Measurements from ENCODE around the gene TECTB. TPM values are rescaled to one million over a fixed set of nuclear protein-coding genes. Genes with fewer than 3 reads are reported as not detected.

The TECTB gene
- total RNA-seq, 3 donors from 2014 or later, result not detected

GRCh38 chr10:112282086-112282485 lies 1.1 kb upstream of the TECTB start:
- H3K4me3 ChIP-seq, result no peak overlapping the region
- intact Hi-C loops (cut with DNase I, micrococcal nuclease), result no loop called here
- H3K4me1 ChIP-seq (ENCODE audit: low read depth), result no peaks in the 10 kb centered on the region
- H3K9me3 ChIP-seq, result no peaks in the 10 kb centered on the region
- no peaks in the 10 kb centered on the region for H3K36me3 ChIP-seq (ENCODE audit: low read depth)
- no peak for TF ChIP-seq CTCF (IDR thresholded peaks at IDR 0.05)
- no peak for DNase-seq
- ATAC-seq, result no peak

GRCh38 chr10:112286837-112287818 lies 3.9 kb downstream of the TECTB start:
- ATAC-seq (no peak), DNase-seq (no peak)
- Histone ChIP-seq H3K4me1 (ENCODE audit: low read depth) (no peaks in the 10 kb centered on the region), H3K36me3 (ENCODE audit: low read depth) (no peaks in the 10 kb centered on the region), H3K9me3 (no peaks in the 10 kb centered on the region), H3K4me3 (no peak overlapping the region)
- intact Hi-C loops (cut with DNase I, micrococcal nuclease), result no loop called here
- TF ChIP-seq CTCF (IDR thresholded peaks at IDR 0.05), result no peak

GRCh38 chr10:112287844-112288243 lies 4.6 kb downstream of the TECTB start:
- H3K36me3 ChIP-seq (ENCODE audit: low read depth), result no peaks in the 10 kb centered on the region
- ATAC-seq, result no peak
- no peaks in the 10 kb centered on the region for H3K9me3 ChIP-seq
- intact Hi-C loops (cut with DNase I, micrococcal nuclease), result no loop called here
- DNase-seq, result no peak
- no peak overlapping the region for H3K4me3 ChIP-seq
- no peak for TF ChIP-seq CTCF (IDR thresholded peaks at IDR 0.05)
- H3K4me1 ChIP-seq (ENCODE audit: low read depth), result no peaks in the 10 kb centered on the region

GRCh38 chr10:112288486-112288885 lies 5.3 kb downstream of the TECTB start:
- Histone ChIP-seq H3K36me3 (ENCODE audit: low read depth) (no peaks in the 10 kb centered on the region), H3K4me3 (no peak overlapping the region), H3K4me1 (ENCODE audit: low read depth) (no peaks in the 10 kb centered on the region), H3K9me3 (no peaks in the 10 kb centered on the region)
- intact Hi-C loops (cut with DNase I, micrococcal nuclease), result no loop called here
- TF ChIP-seq CTCF (IDR thresholded peaks at IDR 0.05), result no peak
- ATAC-seq, result no peak
- DNase-seq, result no peak

- Histone ChIP-seq H3K4me1 (ENCODE audit: low read depth) (no peaks in the 10 kb centered on the region), H3K4me3 (no peak overlapping the region), H3K9me3 (no peaks in the 10 kb centered on the region), H3K36me3 (ENCODE audit: low read depth) (no peaks in the 10 kb centered on the region)
- intact Hi-C loops (cut with DNase I, micrococcal nuclease), result no loop called here
- no peak for DNase-seq
- ATAC-seq, result no peak
- no peak for TF ChIP-seq CTCF (IDR thresholded peaks at IDR 0.05)
Measured at GRCh38 chr10:112289373-112290053, 6.3 kb downstream of the TECTB start.

All from mucosa of descending colon (tissue), 3 donors.